DND-41 (cell line): ENCODE measurements around the gene UNC5CL.

Experiments used
- EZH2 ChIP-seq: IDR thresholded peaks from 3 replicates; pipeline ENCODE4 v1.6.1; 2012; ENCODE audit warnings: borderline replicate concordance, low read depth, mild to moderate bottlenecking, moderate library complexity, low read length, inconsistent platforms; ENCODE audit not compliant: severe bottlenecking
- TF ChIP-seq, protein P1 (sequence below): IDR thresholded peaks from 2 replicates; pipeline ENCODE4 v1.5.1; 2012; ENCODE audit warnings: borderline replicate concordance, low read length, moderate library complexity, mild to moderate bottlenecking; ENCODE audit not compliant: poor library complexity, severe bottlenecking; ENCODE audit errors: extremely low read depth

- TF ChIP-seq, protein P1, sequence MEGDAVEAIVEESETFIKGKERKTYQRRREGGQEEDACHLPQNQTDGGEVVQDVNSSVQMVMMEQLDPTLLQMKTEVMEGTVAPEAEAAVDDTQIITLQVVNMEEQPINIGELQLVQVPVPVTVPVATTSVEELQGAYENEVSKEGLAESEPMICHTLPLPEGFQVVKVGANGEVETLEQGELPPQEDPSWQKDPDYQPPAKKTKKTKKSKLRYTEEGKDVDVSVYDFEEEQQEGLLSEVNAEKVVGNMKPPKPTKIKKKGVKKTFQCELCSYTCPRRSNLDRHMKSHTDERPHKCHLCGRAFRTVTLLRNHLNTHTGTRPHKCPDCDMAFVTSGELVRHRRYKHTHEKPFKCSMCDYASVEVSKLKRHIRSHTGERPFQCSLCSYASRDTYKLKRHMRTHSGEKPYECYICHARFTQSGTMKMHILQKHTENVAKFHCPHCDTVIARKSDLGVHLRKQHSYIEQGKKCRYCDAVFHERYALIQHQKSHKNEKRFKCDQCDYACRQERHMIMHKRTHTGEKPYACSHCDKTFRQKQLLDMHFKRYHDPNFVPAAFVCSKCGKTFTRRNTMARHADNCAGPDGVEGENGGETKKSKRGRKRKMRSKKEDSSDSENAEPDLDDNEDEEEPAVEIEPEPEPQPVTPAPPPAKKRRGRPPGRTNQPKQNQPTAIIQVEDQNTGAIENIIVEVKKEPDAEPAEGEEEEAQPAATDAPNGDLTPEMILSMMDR: no peak
- no peak for TF ChIP-seq EZH2
Measured at GRCh38 chr6:40990301-40990700, 48.7 kb downstream of the UNC5CL start.
